GM20000 (cell line): ENCODE data around the gene CD109.

ENCODE experiments used
- DNase-seq: peaks from one replicate; pipeline ENCODE4 v3.0.0; 2012; ENCODE audit warnings: low spot score
- TF ChIP-seq, protein P1 (sequence below): IDR thresholded peaks from 2 replicates; pipeline ENCODE4 v1.5.1; 2012; ENCODE audit warnings: mild to moderate bottlenecking, control low read depth; ENCODE audit errors: extremely low read depth, missing control alignments

The CD109 gene

GRCh38 chr6:73743556-73743955 lies 47.6 kb downstream of the CD109 start:
- TF ChIP-seq, protein P1, sequence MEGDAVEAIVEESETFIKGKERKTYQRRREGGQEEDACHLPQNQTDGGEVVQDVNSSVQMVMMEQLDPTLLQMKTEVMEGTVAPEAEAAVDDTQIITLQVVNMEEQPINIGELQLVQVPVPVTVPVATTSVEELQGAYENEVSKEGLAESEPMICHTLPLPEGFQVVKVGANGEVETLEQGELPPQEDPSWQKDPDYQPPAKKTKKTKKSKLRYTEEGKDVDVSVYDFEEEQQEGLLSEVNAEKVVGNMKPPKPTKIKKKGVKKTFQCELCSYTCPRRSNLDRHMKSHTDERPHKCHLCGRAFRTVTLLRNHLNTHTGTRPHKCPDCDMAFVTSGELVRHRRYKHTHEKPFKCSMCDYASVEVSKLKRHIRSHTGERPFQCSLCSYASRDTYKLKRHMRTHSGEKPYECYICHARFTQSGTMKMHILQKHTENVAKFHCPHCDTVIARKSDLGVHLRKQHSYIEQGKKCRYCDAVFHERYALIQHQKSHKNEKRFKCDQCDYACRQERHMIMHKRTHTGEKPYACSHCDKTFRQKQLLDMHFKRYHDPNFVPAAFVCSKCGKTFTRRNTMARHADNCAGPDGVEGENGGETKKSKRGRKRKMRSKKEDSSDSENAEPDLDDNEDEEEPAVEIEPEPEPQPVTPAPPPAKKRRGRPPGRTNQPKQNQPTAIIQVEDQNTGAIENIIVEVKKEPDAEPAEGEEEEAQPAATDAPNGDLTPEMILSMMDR = no peak
- DNase-seq = no peak

DNA sequence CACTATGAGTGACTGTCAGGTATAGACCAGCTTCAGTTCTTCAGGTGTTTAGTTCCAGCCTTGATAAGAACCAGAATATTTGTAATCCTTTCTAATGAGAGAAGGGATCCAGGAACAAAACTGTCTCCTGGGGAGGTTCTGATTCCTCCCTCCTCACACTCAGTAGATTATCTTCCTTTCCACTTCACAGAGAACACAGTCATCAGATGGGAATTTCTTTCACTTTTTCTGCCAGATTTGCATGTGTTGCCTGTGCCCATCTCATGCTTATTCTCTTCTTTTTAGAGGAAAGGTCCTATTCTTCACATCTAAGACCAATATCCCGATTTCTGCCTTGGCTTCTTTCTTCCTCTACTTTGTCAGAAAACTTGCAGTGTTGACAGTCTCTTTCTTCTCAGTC lies 50.8 kb downstream of the CD109 start:
- DNase-seq = no peak
- TF ChIP-seq, protein P1 = no peak

GRCh38 chr6:73747289-73747688 lies 51.3 kb downstream of the CD109 start:
- TF ChIP-seq, protein P1 = no peak
- peak; percentile 46 for DNase-seq

- TF ChIP-seq, protein P1 = no peak
- no peak for DNase-seq
These were observed 56.9 kb downstream of the CD109 start for GRCh38 chr6:73752943-73753342.

DNA sequence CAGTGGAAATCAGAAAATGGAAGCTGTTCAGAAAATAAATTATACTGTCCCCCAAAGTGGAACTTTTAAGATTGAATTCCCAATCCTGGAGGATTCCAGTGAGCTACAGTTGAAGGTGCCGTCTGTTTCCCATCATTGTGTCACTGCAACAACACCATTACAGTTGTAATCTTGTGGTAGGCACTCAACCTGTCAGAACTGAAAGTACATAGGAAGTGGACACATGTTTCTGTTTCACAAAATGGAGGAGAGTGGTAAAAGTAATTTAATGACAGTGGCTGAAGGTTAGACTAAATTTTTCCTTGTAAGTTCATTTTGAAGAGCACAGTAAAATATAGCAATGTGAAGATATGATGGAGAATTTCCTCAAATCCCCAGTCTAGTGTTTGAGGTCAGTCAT lies 70.0 kb downstream of the CD109 start:
- no peak for DNase-seq
- TF ChIP-seq, protein P1 = no peak

DNA sequence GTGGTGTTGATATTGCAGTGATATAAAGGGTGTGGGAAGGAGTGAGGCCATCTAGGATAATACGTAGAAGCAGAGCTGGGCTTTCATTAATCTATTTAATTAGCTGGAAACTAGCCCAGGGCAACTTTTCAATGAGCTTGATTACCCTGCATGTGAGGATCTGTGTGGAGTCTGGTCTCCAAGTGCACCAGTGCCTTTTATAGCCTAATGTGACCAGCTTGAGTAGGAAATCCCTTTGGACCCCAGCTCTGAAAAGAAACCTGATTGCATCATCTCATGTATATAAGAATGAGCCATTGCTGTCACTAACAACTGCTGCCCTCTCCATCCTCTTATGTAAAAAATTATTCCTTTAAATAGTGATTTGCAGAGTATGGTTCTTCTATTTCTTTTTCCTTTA lies 72.6 kb downstream of the CD109 start:
- no peak for DNase-seq
- TF ChIP-seq, protein P1 = no peak

DNA sequence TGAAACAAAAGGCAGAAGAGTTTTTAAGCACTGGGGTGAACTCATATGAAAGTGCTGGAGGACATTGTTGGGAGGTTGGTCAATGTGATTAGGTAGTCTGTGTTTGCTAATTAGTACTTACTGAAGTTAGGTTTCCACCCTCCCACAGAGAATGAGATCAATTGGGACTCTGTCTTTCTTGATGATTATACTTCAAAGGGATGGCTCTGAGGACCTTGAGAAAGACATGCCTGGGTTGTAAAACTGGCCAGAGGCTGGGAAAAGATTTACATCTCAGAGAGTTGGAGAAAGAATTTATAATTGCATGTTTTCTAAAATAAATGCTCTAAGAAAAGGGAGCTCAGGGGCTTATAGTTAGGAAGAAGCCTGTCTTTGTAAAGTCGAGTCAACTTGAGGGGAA lies 74.0 kb downstream of the CD109 start:
- no peak for DNase-seq
- TF ChIP-seq, protein P1 = no peak

GRCh38 chr6:73774311-73774774 lies 78.3 kb downstream of the CD109 start:
- TF ChIP-seq, protein P1 = no peak
- no peak for DNase-seq
